GM12874 (cell line): ENCODE data around the gene TP53I13.
A peak's percentile ranks its signal among the peaks of the same experiment; 100 is the strongest.

Experiments
- TF ChIP-seq, protein P1 (sequence below): IDR thresholded peaks from 2 replicates; pipeline ENCODE4 v1.5.1; 2011; ENCODE audit warnings: low read depth, mild to moderate bottlenecking, control low read depth, low read length, moderate library complexity; ENCODE audit not compliant: insufficient read depth

Gene TP53I13

DNA sequence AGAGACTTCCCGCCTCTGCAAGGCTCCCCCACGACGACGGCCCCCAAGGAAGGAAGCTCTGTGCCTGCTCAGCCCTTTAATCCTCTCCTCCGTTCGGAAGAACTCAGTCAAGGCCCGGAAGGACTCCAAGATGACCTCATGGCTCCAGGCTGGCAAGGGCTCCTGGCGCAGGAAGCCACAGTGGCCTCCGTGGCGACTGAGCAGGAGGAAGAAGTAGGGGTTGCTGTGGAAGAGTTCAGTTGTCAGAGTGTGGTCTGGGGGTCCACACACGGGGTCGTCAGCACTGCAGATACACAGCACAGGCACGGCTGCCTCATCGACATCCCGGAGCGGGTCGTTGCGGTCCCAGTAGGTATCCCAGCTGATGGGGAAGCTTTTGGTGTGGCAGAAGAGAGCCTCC is 5.9 kb upstream of the TP53I13 start:
- TF ChIP-seq, protein P1, sequence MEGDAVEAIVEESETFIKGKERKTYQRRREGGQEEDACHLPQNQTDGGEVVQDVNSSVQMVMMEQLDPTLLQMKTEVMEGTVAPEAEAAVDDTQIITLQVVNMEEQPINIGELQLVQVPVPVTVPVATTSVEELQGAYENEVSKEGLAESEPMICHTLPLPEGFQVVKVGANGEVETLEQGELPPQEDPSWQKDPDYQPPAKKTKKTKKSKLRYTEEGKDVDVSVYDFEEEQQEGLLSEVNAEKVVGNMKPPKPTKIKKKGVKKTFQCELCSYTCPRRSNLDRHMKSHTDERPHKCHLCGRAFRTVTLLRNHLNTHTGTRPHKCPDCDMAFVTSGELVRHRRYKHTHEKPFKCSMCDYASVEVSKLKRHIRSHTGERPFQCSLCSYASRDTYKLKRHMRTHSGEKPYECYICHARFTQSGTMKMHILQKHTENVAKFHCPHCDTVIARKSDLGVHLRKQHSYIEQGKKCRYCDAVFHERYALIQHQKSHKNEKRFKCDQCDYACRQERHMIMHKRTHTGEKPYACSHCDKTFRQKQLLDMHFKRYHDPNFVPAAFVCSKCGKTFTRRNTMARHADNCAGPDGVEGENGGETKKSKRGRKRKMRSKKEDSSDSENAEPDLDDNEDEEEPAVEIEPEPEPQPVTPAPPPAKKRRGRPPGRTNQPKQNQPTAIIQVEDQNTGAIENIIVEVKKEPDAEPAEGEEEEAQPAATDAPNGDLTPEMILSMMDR, result no peak

DNA sequence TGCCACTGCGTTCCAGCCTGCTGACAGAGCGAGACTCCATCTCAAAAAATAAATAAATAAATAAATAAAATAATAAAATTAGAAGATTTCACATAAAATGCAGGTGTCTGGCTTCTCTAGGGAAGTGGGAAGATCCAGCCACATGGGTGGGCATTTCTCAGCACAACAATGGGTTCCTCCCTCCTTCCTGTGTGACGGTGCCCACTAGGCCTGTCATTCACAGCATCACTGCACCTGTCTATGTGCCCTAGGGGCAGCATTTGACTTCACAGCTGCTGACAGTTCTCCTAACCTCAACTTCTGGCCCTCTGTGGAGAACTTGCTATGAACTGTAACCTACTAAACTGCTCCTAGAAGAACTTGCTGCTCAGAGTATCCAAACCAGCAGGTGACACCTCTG is 4.7 kb upstream of the TP53I13 start:
- TF ChIP-seq, protein P1, result no peak

DNA sequence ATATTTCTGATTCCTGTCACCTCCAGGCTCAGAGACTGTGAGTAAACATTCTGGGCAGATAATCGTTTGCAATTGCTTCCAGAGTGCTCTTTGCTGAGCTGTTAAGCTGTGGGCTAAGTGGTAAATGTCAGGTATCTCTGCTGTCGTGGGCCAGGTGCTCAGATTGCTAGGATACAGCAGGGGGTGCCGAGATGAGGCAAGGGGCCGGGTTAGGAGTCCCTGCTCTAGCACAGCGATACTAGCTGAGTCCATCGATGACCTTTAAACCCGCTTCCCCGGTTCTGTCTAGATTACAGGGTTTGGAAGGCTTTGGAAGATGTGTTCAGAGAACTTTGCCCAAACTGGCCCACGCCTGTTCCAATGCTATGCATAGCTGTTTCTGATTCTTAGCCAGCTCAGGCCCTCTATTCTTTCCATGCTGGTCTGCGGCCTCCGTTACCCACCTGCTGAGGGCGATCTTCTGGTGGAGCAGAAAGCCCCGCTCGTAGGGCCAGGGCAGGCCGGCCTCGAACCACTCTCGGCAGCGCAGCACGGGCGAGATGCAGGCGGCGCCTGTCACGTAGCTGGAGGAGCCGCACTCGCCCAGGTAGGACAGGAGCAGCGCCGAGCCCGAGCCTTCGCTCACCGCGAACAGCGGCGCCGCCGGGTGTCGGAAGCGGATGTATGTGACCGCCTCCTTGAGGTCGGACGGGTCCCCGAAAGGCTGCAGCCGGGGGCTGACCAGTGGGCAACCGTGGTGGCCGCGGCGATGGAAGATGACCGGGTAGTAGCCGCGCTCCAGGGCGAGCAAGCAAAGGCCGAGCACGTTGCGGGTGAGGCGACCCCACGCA is 2.6 kb upstream of the TP53I13 start:
- TF ChIP-seq, protein P1, result peak; percentile 12; the same call in 1 of the 2 replicates

DNA sequence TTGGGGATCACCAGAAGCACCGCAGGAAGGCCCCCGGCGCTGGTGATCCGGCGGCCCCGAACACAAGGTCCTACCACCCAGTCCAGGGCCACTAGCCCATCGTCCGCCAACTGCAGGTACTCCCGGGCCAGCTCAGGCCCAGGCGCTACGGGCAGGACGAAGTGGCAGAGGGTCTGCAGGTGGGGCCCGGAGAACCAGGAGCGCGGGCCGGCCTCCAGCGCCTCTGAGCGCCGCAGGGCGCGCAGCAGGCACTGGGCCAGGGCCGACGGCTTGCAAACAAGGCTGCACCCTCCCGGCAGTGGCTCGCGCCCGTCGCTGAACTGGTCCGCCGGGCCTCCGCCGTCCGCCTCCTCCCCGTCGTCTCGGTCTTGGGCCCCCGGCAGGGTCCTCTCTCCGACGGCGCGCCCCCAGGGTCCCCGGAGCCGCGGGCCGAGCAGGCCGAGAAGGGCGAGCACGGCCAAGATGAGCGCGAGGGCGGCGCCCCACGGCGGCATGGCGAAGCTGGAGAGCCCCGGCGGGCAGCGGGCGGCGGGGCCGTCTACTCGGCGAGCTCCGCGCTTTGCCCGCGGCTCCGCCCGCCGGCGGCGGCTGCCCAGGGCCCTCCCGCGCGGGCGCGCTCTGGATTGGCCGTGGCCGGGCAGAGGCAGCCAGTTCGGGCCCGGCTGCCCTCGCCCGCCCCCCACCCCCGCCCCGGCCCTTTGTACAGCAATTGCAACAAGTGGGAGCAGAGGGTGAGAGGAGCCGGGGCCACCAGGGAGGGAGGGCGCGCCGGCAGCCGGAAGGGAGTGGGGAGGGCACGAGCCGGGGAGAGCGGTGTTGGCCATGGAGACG is 1.8 kb upstream of the TP53I13 start, which contains the start of gene ABHD15:
ABHD15 (minus strand) TSS at position 565 of the 831 bp plus-strand sequence; CDS start at position 494, 71 bp downstream.
- TF ChIP-seq, protein P1, result no peak

DNA sequence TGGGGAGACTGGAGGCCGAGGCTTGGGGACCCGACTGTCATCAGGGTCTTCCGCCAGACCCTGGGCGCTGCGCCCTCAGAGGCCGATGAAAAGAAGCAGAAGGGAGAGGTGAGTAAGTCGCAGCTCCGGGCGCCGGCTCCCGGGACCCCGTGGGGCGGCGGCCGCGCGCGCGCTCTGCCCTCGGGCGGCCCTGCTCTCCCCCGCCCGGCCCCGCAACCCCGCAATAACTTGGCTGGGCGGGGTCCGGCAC is 1.3 kb upstream of the TP53I13 start:
- TF ChIP-seq, protein P1, result no peak

DNA sequence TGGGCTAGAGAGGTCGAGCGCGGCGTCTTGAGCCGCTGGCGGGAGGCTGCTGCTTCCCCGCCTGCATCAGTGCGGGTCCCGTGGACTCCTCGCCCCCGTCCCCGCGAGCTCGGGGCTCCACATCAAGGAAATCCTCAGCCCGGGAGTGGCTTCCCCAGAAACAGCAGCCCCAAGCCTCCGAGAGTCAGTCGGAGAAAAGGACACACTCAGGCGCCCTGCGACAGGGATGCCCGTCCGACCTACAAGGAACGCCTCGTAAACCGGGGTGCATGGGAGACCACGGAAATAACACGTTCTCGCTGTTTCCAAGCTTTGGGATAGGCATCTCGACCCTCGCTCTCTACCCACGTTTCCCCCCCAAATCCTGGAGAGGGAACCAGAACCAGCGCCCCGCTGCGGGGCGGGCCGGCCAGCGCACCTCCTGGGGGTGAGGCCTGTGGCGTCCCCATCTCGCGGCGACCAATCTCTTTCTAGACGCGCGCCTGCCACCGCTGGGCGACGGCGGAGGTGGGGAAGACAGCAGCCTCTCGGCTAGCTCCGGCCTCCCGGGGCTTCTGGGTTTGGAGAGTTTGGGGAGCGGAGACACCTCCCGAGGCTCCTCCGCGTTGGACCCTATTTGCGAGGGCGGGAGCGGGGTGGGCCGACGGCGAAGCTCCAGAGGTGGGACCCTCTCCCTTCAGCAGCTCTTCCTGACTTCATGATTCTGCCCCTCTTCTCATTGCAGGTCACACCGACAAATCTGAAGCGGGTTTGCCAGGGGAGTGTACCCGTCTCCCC is 759 bp upstream of the TP53I13 start:
- TF ChIP-seq, protein P1, result peak; percentile 72

DNA sequence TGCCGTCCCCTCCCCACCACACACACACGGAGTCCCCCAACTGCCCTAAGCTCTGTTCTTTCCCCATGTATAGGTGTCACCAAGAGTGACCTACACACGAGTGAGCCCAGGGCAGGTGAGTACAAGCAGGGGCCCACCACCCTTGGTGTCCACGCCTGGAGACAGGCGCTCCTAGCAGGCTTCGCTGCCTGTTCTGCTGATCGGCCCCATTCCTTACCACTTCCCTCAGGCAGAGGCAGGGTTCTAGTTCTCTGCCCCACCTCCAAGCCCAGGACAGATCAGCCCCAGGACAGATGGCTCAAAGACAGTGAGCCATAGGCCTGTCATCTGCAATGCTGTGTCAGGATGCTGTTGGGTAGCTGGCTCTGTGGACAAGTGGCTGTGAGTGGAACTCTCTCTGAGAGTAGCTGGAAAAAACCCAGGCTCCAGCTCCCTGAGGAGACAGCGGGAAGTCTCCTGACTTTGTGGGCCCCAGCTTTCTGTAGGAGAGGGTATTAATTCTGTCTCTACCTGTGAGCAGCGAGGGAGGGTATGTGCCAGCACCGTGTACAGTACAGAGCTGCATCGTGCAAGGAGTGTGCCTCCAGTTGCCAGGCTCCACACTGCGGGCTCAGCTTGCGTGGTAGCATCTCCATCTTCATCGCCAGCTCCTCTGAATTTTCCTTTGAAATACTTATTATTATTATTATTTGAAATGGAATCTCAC is 897 bp downstream of the TP53I13 start:
- TF ChIP-seq, protein P1, result no peak
